HepG2 (cell line): Measurements from ENCODE around the gene NAIF1. TPM values are rescaled to one million over a fixed set of nuclear protein-coding genes. Genes with fewer than 3 reads are reported as not detected.
A peak's percentile ranks its signal among the peaks of the same experiment; 100 is the strongest.

Experiments
- CHD4 ChIP-seq: fragments of 200-600 bp; sonication (generic); IDR thresholded peaks from 2 replicates; pipeline ENCODE4 v1.7.0; 2017; ENCODE audit warnings: mild to moderate bottlenecking, low read length, borderline replicate concordance
- KAT2B ChIP-seq: fragments of 150-350 bp; IDR thresholded peaks from 2 replicates; pipeline ENCODE4 v1.6.1; 2014; ENCODE audit warnings: low read depth, low read length, borderline replicate concordance
- MBD4 ChIP-seq: IDR thresholded peaks from 2 replicates; pipeline ENCODE4 v1.6.1; 2012; ENCODE audit warnings: low read length, inconsistent platforms, borderline replicate concordance
- MXD4 ChIP-seq: IDR thresholded peaks from 2 replicates; pipeline ENCODE4 v1.6.1; 2016; ENCODE audit warnings: mild to moderate bottlenecking, missing biosample characterization, missing genetic modification reagents
- NCOA1 ChIP-seq: sonication (generic); formaldehyde crosslinking; IDR thresholded peaks from 2 replicates; pipeline ENCODE4 v1.9.0; 2021; ENCODE audit warnings: missing genetic modification reagents
- PLRG1 ChIP-seq: fragments of 450-650 bp; conservative IDR thresholded peaks from 2 replicates; pipeline ENCODE4 v1.6.1; 2016
- TAF1 ChIP-seq: sonication (generic); formaldehyde crosslinking; IDR thresholded peaks from 2 replicates; pipeline ENCODE4 v1.4.0; 2020; ENCODE audit warnings: missing genetic modification reagents
- TBL1XR1 ChIP-seq: fragments of 150-350 bp; IDR thresholded peaks from 2 replicates; pipeline ENCODE4 v1.6.1; 2014; ENCODE audit warnings: borderline replicate concordance, low read length; ENCODE audit not compliant: partially characterized antibody
- ZNF34 ChIP-seq: sonication (generic); formaldehyde crosslinking; IDR thresholded peaks from 2 replicates; pipeline ENCODE4 v1.4.0; 2020; ENCODE audit warnings: mild to moderate bottlenecking, missing genetic modification reagents, borderline replicate concordance
- ZNF547 ChIP-seq: sonication (generic); formaldehyde crosslinking; IDR thresholded peaks from 2 replicates; pipeline ENCODE4 v1.5.1; 2020; ENCODE audit warnings: mild to moderate bottlenecking, missing genetic modification reagents
- polyA plus RNA-seq, 8 experiments: library from polyadenylated mRNA; depleted of rRNA in 3 of 8; stranded (reverse) in 7 of 8; unstranded in 1 of 8; fragments of >200 nt; fragmentation: Illumina TruSeq in 4 of 8; extraction: Trizol in 4 of 8; gene quantifications; 2 replicates each; pipeline versions ENCODE4 v1.2.1 to v1.2.3, GENCODE V29; 2011 to 2016; ENCODE audit warnings: low read depth in 4 of 8, missing spikeins in 1 of 8, mixed read lengths in 1 of 8; ENCODE audit not compliant: insufficient read depth in 1 of 8
- total RNA-seq, 5 experiments: library from RNA; depleted of rRNA; stranded (reverse); fragments of >200 nt; fragmentation: Illumina TruSeq; extraction: Trizol; gene quantifications; 2 replicates each; pipeline ENCODE4 v1.2.3, GENCODE V29; 2016; ENCODE audit warnings: low read depth in 1 of 5
- TF ChIP-seq, protein P1 (sequence below): sonication (generic); formaldehyde crosslinking; IDR thresholded peaks from 2 replicates; pipeline ENCODE4 v1.4.0; 2020; ENCODE audit warnings: missing genetic modification reagents, mild to moderate bottlenecking, borderline replicate concordance
- TF ChIP-seq, protein P2 (sequence below): IDR thresholded peaks from 2 replicates; pipeline ENCODE4 v1.6.1; 2016; ENCODE audit warnings: missing compliant biosample characterization, missing genetic modification reagents, borderline replicate concordance
- TF ChIP-seq, protein P3 (sequence below): IDR thresholded peaks from 2 replicates; pipeline ENCODE4 v1.6.1; 2012; ENCODE audit warnings: low read depth, low read length, improper control_type of control experiment
- TF ChIP-seq, protein P4 (sequence below): sonication (generic); formaldehyde crosslinking; IDR thresholded peaks from 2 replicates; pipeline ENCODE4 v1.8.1; 2022; ENCODE audit warnings: mild to moderate bottlenecking, missing genetic modification reagents
- TF ChIP-seq, protein P5 (sequence below): sonication (generic); formaldehyde crosslinking; IDR thresholded peaks from 2 replicates; pipeline ENCODE4 v1.5.1; 2020; ENCODE audit warnings: mild to moderate bottlenecking, missing genetic modification reagents, moderate library complexity
- TF ChIP-seq, protein P6 (sequence below): sonication (generic); formaldehyde crosslinking; IDR thresholded peaks from 2 replicates; pipeline ENCODE4 v1.8.1; 2023; ENCODE audit warnings: missing genetic modification reagents, mild to moderate bottlenecking, borderline replicate concordance

NAIF1 gene
- total and polyA plus RNA-seq, 2 of the 13 experiments (the other 11 are each of a cell fraction or from before 2014, with no cell fraction given), result 6.0 to 6.9 TPM

DNA sequence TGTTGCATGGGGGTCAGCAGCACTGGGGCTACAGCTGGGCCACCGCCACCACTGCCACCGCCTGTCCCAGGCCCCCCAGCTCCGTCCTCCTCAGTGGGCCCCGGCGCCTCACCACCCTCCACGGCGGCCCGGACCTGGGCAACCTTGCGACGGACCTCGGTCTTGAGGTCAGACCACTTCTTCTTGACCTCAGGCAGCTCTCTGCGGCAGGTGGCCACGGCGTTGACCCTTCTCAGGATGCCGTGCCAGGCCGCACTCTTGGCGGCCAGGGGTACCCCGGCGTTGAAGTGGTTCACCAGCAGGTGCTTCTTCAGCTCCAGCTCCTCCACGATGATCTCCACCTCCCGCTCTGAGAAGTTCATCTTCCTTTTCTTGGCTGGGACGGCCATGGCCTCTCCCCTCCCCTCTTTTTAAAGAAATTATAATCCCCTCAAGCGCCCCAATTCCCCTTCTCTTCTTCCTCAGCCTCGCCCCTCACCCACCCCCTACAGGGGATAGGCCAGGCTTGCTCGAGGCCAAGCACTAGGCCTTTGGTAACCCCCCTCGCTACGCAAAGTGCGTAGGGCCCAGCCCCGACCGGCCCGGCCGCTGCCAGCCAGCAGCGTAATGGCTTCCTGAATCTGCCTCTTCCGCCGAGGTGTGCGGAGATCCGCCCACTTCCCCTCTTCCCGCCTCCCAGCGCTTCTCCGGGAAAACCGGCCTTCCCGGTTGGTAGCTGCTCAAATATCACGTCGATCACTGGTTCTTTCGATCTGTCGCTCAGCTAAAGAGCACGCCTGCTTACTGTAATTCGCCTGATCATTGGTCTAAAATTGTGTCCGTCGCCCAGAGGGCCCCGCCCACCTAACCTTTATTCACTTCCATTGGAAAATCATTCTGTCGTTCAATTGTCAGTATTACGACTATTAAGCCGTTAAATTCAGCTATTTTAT is at the start of gene NAIF1 (continued):
- TF ChIP-seq, protein P1, sequence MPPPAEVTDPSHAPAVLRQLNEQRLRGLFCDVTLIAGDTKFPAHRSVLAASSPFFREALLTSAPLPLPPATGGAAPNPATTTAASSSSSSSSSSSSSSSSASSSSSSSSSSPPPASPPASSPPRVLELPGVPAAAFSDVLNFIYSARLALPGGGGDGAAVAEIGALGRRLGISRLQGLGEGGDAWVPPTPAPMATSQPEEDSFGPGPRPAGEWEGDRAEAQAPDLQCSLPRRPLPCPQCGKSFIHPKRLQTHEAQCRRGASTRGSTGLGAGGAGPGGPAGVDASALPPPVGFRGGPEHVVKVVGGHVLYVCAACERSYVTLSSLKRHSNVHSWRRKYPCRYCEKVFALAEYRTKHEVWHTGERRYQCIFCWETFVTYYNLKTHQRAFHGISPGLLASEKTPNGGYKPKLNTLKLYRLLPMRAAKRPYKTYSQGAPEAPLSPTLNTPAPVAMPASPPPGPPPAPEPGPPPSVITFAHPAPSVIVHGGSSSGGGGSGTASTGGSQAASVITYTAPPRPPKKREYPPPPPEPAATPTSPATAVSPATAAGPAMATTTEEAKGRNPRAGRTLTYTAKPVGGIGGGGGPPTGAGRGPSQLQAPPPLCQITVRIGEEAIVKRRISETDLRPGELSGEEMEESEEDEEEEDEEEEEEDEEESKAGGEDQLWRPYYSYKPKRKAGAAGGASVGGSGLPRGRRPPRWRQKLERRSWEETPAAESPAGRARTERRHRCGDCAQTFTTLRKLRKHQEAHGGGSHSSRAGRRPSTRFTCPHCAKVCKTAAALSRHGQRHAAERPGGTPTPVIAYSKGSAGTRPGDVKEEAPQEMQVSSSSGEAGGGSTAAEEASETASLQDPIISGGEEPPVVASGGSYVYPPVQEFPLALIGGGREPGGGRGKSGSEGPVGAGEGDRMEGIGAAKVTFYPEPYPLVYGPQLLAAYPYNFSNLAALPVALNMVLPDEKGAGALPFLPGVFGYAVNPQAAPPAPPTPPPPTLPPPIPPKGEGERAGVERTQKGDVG (CRISPR knock-in tag), result peak; percentile 82; the same call in 1 of the 2 replicates
- TF ChIP-seq MBD4 (no peak), TAF1 (CRISPR knock-in tag) (0 out of 2 replicates have a peak, but pooled peaks have one; percentile 25), TBL1XR1 (peak; percentile 7), MXD4 (no peak), KAT2B (no peak), ZNF34 (no peak), PLRG1 (no peak), CHD4 (no peak), ZNF547 (no peak), NCOA1 (no peak)
- TF ChIP-seq, protein P2, sequence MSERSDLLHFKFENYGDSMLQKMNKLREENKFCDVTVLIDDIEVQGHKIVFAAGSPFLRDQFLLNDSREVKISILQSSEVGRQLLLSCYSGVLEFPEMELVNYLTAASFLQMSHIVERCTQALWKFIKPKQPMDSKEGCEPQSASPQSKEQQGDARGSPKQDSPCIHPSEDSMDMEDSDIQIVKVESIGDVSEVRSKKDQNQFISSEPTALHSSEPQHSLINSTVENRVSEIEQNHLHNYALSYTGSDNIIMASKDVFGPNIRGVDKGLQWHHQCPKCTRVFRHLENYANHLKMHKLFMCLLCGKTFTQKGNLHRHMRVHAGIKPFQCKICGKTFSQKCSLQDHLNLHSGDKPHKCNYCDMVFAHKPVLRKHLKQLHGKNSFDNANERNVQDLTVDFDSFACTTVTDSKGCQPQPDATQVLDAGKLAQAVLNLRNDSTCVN, result no peak
- TF ChIP-seq, protein P3, sequence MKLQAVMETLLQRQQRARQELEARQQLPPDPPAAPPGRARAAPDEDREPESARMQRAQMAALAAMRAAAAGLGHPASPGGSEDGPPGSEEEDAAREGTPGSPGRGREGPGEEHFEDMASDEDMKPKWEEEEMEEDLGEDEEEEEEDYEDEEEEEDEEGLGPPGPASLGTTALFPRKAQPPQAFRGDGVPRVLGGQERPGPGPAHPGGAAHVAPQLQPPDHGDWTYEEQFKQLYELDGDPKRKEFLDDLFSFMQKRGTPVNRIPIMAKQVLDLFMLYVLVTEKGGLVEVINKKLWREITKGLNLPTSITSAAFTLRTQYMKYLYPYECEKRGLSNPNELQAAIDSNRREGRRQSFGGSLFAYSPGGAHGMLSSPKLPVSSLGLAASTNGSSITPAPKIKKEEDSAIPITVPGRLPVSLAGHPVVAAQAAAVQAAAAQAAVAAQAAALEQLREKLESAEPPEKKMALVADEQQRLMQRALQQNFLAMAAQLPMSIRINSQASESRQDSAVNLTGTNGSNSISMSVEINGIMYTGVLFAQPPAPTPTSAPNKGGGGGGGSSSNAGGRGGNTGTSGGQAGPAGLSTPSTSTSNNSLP, result peak; percentile 54; the same call in 1 of the 2 replicates
- TF ChIP-seq, protein P4, sequence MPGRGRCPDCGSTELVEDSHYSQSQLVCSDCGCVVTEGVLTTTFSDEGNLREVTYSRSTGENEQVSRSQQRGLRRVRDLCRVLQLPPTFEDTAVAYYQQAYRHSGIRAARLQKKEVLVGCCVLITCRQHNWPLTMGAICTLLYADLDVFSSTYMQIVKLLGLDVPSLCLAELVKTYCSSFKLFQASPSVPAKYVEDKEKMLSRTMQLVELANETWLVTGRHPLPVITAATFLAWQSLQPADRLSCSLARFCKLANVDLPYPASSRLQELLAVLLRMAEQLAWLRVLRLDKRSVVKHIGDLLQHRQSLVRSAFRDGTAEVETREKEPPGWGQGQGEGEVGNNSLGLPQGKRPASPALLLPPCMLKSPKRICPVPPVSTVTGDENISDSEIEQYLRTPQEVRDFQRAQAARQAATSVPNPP (CRISPR knock-in tag), result no peak
- TF ChIP-seq, protein P5, sequence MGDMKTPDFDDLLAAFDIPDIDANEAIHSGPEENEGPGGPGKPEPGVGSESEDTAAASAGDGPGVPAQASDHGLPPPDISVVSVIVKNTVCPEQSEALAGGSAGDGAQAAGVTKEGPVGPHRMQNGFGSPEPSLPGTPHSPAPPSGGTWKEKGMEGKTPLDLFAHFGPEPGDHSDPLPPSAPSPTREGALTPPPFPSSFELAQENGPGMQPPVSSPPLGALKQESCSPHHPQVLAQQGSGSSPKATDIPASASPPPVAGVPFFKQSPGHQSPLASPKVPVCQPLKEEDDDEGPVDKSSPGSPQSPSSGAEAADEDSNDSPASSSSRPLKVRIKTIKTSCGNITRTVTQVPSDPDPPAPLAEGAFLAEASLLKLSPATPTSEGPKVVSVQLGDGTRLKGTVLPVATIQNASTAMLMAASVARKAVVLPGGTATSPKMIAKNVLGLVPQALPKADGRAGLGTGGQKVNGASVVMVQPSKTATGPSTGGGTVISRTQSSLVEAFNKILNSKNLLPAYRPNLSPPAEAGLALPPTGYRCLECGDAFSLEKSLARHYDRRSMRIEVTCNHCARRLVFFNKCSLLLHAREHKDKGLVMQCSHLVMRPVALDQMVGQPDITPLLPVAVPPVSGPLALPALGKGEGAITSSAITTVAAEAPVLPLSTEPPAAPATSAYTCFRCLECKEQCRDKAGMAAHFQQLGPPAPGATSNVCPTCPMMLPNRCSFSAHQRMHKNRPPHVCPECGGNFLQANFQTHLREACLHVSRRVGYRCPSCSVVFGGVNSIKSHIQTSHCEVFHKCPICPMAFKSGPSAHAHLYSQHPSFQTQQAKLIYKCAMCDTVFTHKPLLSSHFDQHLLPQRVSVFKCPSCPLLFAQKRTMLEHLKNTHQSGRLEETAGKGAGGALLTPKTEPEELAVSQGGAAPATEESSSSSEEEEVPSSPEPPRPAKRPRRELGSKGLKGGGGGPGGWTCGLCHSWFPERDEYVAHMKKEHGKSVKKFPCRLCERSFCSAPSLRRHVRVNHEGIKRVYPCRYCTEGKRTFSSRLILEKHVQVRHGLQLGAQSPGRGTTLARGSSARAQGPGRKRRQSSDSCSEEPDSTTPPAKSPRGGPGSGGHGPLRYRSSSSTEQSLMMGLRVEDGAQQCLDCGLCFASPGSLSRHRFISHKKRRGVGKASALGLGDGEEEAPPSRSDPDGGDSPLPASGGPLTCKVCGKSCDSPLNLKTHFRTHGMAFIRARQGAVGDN (CRISPR knock-in tag), result peak; percentile 85
- TF ChIP-seq, protein P6, sequence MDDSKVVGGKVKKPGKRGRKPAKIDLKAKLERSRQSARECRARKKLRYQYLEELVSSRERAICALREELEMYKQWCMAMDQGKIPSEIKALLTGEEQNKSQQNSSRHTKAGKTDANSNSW (CRISPR knock-in tag), result no peak
